ENCODE results near the gene GNA14.

The GNA14 gene

DNA sequence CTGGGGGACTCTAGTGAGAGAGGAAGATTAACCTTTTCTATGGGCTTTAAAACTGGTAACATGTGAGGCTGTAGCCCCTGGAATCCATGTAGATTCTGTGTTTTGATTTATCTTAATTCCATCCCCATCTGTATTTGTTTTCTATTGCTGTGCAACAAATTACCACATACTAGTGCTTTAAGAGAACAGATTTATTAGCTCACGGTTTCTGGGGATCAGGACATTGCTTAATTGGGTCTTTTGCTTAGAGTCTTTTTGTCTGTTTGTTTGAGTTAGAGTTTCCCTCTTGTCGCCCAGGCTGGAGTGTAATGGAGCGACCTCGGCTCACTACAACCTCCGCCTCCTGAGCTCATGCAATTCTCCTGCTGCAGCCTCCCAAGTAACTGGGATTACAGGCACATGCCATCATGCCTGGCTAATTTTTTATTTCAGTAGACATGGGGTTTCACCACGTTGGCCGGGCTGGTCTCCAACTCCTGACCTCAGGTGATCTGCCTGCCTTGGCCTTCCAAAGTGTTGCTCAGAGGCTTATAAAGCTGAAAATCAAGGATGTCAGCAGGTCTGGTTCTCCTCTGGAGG lies 29.9 kb upstream of the GNA14 start:
- H3K27ac ChIP-seq: no peak overlapping the region
- TF ChIP-seq ZFX (IDR thresholded peaks at IDR 0.05) (no peak), CTCF (conservative IDR thresholded peaks at IDR 0.05) (no peak)

- H3K27ac ChIP-seq: no peak overlapping the region
- TF ChIP-seq CTCF (conservative IDR thresholded peaks at IDR 0.05): no peak
- TF ChIP-seq ZFX (IDR thresholded peaks at IDR 0.05): no peak
Observed at GRCh38 chr9:77677397-77677796, 29.3 kb upstream of the GNA14 start.

DNA sequence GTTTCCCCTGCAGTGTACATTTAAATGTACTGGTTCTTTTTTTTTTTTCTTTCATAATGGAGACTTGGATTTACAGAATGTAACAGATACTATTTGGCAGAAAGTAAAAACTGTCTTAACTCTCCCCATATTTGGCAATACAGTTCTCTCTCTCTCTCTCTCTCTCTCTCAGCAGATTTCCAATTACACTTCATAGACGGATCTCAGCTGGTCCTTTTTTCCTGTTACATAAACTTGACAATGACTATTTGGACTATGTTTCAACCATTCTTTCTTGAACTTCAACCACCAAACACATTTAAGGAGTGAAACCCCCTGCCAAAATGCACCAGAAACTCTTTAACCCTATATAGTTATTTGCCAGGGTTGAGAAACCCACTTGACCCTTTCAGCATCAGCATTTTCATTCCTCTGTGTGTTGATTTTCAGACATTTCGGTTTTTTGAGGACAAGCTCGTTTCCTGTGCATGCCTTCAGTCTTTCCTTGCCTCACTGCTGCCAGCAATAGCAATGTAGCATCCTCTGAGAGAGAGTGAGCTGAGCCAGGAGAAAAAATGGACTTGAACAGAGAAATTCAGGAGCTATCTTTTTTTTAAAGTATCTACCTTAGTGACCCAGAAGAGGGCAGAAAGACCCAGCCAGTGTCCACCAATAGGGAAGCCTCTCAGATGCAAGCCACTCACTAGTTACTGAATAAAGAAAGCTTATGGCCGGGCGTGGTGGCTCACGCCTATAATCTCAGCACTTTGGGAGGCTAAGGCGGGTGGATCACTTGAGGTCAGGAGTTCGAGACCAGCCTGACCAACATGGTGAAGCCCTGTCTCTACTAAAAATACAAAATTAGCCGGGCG lies 26.0 kb upstream of the GNA14 start:
- TF ChIP-seq CTCF (conservative IDR thresholded peaks at IDR 0.05): no peak

GRCh38 chr9:77672183-77672582 lies 24.1 kb upstream of the GNA14 start:
- H3K27ac ChIP-seq: no peak overlapping the region
- no peak for TF ChIP-seq ZFX (IDR thresholded peaks at IDR 0.05)
- TF ChIP-seq CTCF (conservative IDR thresholded peaks at IDR 0.05): no peak

More for the DNA sequence above, 26.0 kb upstream of the GNA14 start:
- H3K27ac ChIP-seq: no peak overlapping the region

GRCh38 chr9:77667151-77667550 lies 19.0 kb upstream of the GNA14 start:
- TF ChIP-seq CTCF (conservative IDR thresholded peaks at IDR 0.05): no peak
- TF ChIP-seq ZFX (IDR thresholded peaks at IDR 0.05): no peak
- H3K27ac ChIP-seq: no peak overlapping the region

- TF ChIP-seq CTCF (conservative IDR thresholded peaks at IDR 0.05) (no peak), ZFX (IDR thresholded peaks at IDR 0.05) (no peak)
- H3K27ac ChIP-seq: peak overlapping the region; percentile 36; the same call in 1 of the 2 replicates
Observed at GRCh38 chr9:77663754-77664153, 15.6 kb upstream of the GNA14 start.

- TF ChIP-seq CTCF (conservative IDR thresholded peaks at IDR 0.05): no peak
- no peak for TF ChIP-seq ZFX (IDR thresholded peaks at IDR 0.05)
- H3K27ac ChIP-seq: no peak overlapping the region
Observed at GRCh38 chr9:77661566-77662085, 13.5 kb upstream of the GNA14 start.
